ENCODE data around the gene PFKM.

PFKM gene

DNA sequence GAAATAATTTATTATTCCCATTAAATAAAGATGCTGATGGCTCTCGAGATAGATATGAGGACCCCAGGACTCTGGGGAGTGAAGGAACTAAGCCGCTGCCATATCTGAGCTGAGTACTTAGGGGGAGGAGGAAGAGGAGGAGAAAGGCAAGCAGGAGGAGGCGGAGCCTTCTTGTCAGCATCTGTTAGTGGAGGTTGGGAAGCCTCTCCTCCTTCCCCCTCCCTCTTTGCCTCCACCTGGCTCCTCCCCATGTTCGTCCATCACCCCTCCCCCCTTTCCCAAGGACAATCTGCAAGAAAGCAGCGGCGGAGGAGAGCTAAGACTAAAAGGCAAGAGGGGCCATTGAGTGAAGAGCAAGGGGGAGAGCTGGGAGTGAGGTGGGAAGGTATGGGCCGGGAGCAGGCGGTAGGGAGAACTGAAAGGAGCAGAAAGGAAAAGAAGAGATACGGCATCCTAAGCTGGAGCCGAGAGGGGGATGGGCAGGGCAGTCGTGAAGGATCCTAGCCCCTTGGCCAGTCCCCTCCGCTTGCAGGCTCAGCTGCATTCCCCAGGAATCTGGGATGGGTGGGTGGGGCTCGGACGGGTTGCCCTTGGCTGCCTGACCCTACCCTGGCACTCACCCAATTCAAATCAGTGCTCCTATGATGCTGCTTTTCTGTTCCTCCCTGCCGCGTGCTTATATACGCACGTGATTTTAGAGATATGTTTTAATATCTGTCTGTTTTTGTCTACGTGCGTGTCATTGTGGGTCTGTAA is at the start of gene PFKM:
Gene PFKM (plus strand): TSS at position 287 of the 756 bp plus-strand sequence. CDS start 3,411 bp downstream, outside the sequence.
- DNase-seq (ENCODE audit: low spot score), result peak; percentile 95

DNA sequence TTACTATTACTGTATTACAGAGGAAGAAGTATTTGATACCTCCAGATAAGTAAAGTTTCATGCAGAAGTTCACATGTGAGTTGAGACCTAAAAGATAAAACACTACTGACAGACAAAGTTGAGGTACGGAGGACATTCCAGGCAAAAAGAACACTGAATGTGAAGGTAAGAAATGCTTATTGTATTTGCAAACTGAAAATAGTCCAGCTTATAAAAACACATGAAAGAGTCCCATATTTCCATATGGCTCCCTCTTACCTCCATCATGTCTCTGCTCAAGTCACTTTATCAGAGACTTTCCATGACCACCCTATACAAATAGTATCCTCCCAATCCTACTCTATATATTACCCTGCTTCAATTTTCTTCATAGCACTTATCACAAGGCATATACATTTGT is 49.1 kb upstream of the PFKM start:
- no peak for DNase-seq (ENCODE audit: low spot score)

DNA sequence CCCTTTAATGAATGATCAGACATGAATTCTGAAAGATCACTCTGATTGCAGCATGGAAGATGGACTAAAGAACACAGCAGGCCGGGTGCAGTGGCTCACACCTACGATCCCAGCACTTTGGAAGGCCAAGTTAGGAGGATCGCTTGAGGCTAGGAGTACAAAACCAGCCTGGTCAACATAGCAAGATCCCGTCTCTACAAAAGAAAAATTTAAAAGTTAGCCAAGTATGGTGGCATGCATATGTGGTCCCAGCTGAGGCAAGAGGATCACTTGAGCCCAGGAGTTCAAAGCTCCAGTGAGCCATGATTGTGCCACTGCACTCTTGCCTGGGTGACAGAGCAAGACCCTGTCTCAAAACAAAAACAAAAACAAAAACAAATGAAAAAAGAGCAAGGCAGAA is 48.4 kb upstream of the PFKM start:
- DNase-seq (ENCODE audit: low spot score), result no peak

DNA sequence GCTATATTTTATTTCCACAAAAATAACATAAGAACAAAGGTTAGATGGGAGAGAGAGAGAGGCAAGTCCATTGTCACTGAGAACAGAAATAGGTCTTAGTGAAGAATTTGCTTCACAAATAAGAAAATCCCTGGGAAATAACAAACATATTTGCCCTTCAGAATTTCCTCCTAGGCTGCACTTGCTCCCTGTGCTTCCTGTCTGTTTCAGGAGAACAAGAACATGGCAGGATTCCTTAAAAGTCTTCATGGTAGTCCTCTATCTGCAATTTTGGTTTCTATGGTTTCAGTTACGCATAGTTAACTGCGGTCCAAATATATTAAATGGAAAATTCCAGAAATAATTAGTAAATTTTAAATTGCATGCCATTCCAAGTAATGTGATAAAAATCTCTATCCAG is 47.4 kb upstream of the PFKM start:
- no peak for DNase-seq (ENCODE audit: low spot score)

DNA sequence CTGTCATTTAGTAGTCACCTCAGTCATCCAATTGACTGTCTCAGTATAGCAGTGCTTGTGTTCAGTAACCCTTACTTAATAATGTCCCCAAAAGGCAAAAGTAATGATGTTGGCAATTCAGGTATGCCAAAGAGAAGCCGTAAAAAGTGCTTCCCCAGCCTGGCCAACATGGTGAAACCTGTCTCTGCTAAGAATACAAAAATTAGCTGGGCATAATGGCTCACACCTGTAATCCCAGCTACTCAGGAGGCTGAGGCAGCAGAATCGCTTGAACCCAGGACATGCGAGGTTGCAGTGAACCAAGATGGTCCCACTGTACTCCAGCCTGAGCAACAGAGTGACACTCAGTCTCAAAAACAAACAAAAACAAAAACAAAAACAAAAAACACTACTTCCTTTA is 46.9 kb upstream of the PFKM start:
- no peak for DNase-seq (ENCODE audit: low spot score)

DNA sequence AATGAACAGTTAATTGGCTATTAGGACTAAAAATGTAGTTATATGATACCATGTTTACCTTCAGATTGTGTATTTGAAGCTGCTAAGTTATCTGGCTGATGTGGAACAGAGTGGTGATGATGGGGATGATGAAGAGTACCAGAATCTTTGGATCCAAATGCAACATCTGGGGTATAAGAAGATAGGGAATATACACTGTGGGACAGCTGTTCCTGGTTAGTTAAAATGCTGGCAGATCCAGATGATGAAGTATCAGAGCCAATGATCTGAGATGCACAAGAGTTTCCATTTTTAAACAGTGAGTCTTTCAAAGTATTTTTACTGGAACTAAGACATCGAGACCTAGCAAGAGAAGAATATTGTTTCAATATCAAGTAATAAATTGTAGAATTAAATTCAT is 44.9 kb upstream of the PFKM start:
- DNase-seq (ENCODE audit: low spot score), result no peak

DNA sequence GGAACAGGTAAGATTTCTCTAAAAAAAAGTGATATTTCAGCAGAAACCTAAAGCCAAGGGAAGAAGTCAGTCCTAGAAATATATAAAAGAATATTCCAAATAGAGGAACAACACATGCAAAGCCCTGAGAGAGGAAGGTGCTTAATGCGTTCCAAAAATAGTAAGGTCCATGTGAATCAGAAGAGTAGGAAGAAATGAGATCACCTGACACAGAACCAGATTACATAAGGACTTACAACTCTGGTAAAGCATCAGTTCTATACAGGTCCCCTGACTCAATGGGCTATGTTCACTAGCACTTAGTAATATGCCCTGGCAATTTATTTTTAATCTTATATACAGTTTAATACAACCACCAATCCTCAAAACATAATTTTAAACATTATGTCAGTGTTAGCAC is 43.3 kb upstream of the PFKM start:
- no peak for DNase-seq (ENCODE audit: low spot score)

DNA sequence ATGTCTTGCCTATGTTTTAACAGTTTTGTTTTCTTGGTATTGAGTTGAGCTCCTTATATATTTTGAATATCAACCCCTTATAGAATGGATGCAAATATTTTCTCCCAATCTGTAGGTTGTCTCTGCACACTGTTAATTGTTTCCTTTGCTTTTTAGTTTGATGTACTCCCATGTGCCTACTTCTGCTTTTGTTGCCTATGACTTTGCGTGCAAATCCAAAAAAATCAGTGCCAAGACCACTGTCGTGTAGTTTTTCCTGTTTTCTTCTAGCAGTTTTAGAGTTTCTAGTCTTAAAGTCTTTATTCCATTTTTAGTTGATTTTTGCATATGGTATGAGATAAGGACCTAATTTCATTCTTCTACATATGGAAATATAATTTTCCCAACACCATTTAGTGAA is 42.1 kb upstream of the PFKM start:
- DNase-seq (ENCODE audit: low spot score), result no peak

DNA sequence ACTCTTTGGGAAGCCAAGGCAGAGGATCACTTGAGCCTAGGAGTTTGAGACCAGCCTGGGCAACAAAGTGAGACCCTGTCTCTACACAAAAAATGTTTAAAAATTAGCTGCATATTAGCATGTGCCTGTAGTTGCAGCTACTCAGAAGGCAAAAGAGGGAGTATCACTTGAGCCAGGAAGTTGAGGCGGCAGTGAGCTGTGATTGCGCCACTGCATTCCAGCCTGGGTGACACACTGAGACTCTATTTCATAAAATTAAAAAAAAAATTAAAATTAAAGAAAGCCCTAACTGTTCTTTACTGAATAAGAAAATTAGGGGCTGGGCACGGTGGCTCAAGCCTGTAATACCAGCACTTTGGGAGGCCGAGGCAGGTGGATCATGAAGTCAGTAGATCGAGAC is 40.3 kb upstream of the PFKM start:
- no peak for DNase-seq (ENCODE audit: low spot score)

DNA sequence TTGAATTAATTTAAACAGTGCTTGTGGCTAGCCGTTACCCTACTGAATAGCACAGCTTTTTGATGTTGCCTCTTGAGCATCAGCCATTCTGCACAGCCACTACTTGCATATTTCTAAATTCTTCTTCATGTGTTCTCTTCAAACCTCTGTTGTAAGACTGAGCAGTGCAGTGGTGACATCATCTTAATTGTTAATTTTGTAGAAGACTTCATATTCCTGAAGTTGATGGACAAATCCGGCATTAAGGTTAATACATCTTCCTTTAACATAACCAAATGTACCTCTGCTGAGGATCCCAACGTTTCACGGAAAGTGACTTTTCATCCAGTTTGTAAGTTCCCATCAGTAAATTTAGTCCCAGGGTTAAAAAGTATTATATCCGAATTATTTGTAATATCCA is 38.9 kb upstream of the PFKM start:
- DNase-seq (ENCODE audit: low spot score), result no peak

DNA sequence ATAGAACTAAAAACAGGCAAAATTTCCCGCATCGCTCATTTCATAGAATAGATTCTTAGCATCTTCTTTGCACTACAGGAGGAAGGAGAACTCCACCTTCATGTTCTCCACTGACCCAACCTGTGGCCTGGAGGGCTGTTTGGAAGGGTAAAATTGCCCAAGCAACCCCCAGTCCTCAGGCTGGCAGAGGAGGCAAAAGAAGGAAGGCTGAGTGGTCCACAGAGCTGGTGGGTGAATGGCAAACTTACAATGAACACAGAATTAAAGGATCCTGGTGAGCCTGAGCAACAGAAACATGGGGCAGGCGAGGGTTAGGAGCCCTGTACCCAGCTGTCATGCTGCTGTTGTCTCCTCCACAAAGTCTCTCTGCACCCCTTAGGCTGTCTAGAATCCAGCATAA is 38.3 kb upstream of the PFKM start:
- DNase-seq (ENCODE audit: low spot score), result no peak

DNA sequence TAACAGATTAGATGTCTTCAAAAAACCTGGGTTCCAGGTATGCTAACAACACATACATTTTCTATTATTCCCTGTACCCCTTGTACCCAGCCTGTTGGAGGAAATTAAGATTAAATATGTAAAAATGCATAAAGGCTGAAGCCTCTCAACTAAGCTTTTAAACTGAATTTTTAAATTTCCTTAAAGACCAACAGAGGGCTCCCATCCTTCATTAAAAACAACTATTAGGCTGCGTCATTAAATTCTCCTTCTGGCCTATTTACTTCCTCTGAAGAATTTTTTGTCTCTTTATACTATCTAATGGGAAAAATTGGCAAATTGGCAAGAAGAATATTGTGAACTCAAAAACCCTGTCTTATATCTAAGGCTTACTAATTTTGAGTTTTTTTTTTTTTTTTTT is 35.1 kb upstream of the PFKM start:
- DNase-seq (ENCODE audit: low spot score), result peak; percentile 17

DNA sequence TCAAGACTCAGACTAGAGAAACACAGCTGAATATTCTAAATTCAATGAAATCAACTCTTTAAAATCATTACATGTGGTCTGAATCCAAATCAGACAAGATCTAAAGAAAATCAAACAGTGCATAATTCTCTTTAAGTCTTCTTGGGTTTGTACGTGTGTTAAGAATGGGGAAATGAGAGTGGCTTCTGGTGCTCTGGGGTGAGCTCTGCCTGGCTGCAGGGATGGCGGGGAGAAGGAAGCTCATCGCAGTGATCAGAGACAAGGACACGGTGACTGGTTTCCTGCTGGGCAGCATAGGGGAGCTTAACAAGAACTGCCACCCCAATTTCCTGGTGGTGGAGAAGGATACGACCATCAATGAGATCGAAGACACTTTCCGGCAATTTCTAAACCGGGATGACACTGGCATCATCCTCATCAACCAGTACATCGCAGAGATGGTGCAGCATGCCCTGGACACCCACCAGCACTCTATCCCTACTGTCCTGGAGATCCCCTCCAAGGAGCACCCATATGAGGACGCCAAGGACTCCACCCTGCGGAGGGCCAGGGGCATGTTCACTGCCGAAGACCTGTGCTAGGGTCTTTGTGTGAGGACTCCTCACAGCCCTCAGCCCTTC is 34.2 kb upstream of the PFKM start:
- DNase-seq (ENCODE audit: low spot score), result no peak

DNA sequence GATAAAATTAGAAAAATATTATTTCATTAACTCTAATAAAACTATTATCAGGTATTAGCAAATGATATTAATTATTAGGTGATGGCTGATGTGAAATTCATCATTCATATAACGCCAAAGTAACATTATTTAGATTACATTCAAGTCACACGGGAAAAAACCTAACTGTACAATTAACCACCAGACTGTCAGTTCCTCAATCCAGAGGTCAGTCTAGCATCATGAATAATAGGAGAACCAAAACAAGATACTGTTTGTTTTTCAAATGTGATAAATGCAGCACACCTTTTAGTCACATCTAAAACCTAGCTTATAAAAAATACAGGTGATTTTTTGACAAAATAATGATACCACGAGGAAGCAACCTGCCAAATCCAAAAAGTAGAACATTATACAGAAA is 32.8 kb upstream of the PFKM start:
- no peak for DNase-seq (ENCODE audit: low spot score)

DNA sequence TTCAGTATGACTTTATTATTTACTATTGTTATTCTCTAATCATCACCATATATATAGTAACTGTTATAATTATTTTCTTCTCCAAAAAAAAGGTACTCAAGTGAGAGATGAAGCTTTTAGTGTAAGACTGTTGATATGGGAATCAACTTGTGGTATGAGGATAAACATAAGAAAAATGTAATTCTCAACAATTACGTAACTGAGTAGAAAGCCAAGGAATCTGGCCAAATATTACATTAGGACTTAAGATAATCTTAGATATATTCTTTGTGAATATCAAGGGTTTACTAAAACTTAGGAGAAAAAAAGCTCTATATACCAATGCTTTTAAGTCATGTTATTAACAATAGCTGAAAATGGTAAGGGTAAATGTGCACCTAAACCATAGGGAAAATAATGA is 26.6 kb upstream of the PFKM start:
- no peak for DNase-seq (ENCODE audit: low spot score)

DNA sequence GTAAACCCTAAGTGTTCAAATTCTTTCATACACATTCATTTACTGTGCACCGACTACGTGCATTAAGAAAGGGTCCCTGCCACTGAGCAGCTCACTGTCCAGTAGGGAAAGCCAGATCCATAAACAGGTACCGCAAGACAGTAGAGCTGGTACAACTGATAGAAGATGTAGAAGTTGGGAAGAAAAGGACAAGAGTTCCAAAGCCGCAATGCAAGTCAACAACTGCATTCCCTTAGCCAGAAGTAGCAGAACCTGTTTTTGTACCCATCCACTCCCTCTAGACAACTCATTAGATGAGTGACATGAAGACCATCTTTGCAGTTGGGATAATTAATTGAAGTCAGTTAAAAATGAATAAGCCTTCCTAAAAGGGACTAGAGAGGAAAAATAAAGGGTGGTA is 14.6 kb upstream of the PFKM start:
- DNase-seq (ENCODE audit: low spot score), result peak; percentile 36

DNA sequence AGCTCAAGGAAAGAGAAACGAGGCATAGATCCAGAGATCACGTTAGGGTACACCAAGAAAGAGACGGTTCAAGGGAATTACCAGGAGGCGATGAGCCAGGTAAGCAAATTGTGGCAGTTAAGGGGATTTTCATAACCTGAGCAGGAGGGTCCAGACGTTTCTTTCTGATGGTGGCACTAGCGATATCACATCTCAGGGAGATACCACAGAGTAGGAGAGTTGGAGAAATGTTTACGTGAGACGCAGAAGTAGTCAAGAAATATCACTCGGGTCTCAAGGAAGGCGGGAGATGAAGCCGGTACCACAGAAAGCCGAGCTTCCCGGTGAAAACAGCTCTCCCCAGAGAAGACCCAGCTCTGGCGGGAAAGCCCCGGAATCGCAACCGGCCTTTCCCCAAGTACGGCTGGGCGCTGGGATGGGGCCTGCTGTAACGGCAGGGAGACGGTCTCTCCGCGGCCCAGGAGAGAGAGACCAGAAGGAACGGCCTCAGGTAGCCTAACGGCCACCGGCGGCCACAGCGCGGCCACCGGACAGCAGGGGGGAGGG is 13.8 kb upstream of the PFKM start:
- DNase-seq (ENCODE audit: low spot score), result peak; percentile 30

DNA sequence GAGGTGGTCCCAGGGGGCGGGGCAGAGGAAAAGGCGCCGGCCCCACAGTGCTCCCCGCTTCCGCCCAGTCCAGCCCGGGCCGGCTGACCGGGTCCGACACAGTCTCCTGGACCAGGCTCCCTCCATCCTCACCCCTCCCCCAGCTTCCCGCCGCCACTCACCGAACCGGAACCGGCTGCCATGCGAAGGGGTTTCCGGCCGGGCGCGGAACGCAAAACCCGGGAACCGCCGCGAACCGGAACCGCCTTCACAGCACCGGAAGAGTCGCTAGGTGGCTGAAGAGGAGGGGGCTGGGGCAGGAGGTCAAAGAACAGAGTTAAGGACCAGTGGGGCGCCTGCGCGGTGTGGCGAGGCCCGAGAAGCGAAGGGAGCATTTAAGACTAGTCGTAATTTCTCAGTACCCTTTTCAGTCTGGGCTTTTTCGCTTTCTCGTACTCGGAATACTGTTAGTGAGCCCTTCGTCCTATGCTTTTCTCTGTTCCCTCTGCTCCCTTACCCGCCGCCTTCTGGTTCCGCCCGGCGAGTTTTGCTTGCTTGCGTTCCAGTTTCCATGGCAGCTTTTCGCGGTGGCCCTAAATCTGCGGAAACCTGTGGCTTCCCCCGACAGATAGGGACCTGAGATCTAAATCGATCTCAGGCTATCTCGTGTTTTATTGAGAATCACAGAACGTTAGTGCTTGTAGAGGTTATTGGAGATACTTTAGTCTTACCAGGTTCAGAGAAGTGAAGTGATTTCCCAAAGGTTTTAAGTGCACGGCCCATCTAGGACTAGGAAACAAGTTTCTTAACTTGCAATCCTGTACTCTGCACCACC is 13.1 kb upstream of the PFKM start, which contains the start of gene SENP1:
Gene SENP1 (minus strand): TSS at position 213 of the 814 bp plus-strand sequence. CDS start 4,607 bp downstream, outside the sequence.
- peak; percentile 89 for DNase-seq (ENCODE audit: low spot score)

DNA sequence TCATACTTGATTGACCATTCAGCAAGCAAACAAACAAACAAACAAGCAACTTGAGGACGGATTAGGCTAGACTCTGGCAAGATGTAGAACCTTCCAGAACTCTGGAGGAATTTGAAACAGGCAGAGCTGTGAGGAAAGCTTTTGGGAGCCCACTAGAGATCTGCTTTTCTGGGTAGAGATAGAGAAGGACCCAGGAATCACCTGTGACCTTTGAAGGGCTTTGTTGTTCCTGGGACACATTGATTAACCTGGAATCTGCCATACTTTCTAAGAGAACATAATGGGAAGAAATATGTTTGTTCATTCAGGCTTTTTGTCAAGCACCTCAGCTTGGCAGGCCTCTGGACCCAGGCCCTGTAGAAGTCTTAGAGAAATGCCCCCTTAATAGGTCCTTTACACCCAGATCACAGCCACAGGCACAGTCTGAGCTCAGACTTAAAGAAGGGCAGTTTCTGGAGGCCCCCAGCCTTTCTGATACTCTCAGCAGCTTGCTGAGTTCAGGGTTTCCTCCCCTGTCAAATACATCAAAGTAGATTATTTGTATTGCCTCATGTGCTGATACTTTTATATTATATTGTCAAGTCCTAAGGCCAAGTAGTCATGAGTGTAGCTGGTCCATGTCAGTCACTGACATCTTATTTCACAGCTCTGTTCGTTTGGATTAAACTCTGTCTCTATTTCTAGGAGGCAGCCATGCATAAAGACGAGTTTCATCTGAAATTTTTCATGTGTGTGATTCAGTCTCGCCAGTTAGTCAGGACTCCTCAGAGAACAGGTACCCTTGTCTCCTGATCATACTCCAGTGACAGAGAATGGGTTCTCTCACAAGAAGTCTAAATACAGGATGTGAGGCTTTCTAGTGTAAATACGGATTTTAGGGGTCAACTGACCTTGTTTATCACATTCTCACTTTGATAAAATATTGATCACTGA is 12.2 kb upstream of the PFKM start:
- no peak for DNase-seq (ENCODE audit: low spot score)

DNA sequence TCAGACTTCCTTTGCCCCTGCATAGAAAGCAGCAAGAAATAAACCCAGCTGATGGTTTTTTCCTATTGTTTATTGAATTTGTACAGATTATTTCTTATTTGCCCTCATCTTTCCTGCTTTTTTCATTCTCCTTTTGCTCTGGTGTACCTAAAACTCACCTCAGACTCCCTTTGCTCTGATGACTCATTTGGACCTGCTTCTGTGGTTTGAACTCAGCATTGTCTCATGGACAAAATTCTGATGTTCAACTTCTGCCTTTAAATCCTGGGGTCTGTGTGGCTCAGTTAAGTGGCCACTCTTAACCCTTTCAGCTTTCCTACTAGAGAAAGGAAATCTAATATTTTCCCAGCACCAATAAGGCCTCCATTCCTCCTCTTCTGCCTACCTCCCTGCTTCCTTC is 9.7 kb upstream of the PFKM start:
- no peak for DNase-seq (ENCODE audit: low spot score)

DNA sequence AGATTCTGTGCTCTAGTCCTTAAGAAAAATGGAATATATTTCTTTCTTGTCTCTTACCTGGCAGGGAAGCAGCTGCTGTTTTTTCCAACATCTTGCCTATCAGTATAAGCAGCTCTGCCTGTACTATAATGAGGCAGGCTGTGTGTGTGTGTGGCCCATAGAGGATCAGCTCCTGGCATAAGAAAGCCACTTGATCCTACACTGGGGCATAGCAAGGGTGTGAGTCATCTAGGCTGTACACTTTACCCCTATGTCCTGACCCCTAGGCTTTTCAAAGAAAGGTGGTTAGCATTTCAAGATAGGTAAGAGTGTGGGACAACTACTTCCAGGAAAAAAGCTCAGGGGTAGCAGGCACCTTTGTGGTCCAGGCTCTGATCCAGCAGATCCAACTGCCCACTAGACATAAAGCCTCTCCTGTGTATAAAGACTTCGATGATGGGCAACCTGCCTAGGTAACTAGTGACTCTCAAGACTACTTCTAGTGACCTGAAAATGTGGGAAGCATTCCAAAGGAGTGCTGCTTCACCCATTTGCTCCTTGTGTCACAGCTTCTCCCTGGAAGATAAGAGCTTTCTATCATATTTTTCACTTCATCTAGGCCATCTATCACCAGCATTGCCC is 8.4 kb upstream of the PFKM start:
- DNase-seq (ENCODE audit: low spot score), result no peak

Measured in RKO (cell line).